ENCODE data around the gene PKN2. TPM values are rescaled to one million over a fixed set of nuclear protein-coding genes. Genes with fewer than 3 reads are reported as not detected.
A peak's percentile ranks its signal among the peaks of the same experiment; 100 is the strongest.

The PKN2 gene
- 26.1 to 34.4 TPM (median 29.8 TPM) in 3 replicates for total RNA-seq
- long read RNA-seq, full-length matches to known transcripts, result 6 of 13 reads
- long read RNA-seq, partial matches to known transcripts, result 3 of 13 reads
- long read RNA-seq, other reads (novel, unspliced or antisense), result 4 of 13 reads

GRCh38 chr1:88683541-88684481 is at the start of gene PKN2:
Gene PKN2 (plus strand): TSS chr1:88684273. CDS start chr1:88684581, 308 bp downstream.
- TF ChIP-seq CTCF (IDR thresholded peaks at IDR 0.05), result peak; percentile 62
- peak within 1 kb of the TSS; percentile 99 for H3K27ac Mint-ChIP-seq (ENCODE audit: unreplicated experiment)
- peaks cover 25% of the 10 kb centered on the region for H3K4me1 Mint-ChIP-seq (ENCODE audit: low read depth)
- H3K27me3 Mint-ChIP-seq (ENCODE audit: low read depth), result no peaks in the 10 kb centered on the region
- no peaks in the 10 kb centered on the region for H3K9me3 Mint-ChIP-seq (ENCODE audit: low read depth)
- no peaks in the 10 kb centered on the region for H3K36me3 Mint-ChIP-seq (ENCODE audit: low read depth)
- H3K4me3 Mint-ChIP-seq (ENCODE audit: unreplicated experiment), result peak within 1 kb of the TSS; percentile 96
- DNase-seq (ENCODE audit: low spot score), result peak; percentile 99

GRCh38 chr1:88634538-88634937 is 49.5 kb upstream of the PKN2 start:
- Mint-ChIP-seq H3K27me3 (ENCODE audit: low read depth) (peaks cover 14% of the 10 kb centered on the region), H3K4me1 (ENCODE audit: low read depth) (no peaks in the 10 kb centered on the region), H3K36me3 (ENCODE audit: low read depth) (peaks cover 1% of the 10 kb centered on the region), H3K27ac (ENCODE audit: unreplicated experiment) (no peak overlapping the region), H3K4me3 (ENCODE audit: unreplicated experiment) (no peak overlapping the region), H3K9me3 (ENCODE audit: low read depth) (peaks cover 27% of the 10 kb centered on the region)
- no peak for DNase-seq (ENCODE audit: low spot score)
- no peak for TF ChIP-seq CTCF (IDR thresholded peaks at IDR 0.05)

- no peak overlapping the region for H3K27ac Mint-ChIP-seq (ENCODE audit: unreplicated experiment)
- peaks cover 18% of the 10 kb centered on the region for H3K9me3 Mint-ChIP-seq (ENCODE audit: low read depth)
- H3K27me3 Mint-ChIP-seq (ENCODE audit: low read depth), result peaks cover 5% of the 10 kb centered on the region
- H3K36me3 Mint-ChIP-seq (ENCODE audit: low read depth), result peaks cover 1% of the 10 kb centered on the region
- no peak for TF ChIP-seq CTCF (IDR thresholded peaks at IDR 0.05)
- DNase-seq (ENCODE audit: low spot score), result no peak
- H3K4me3 Mint-ChIP-seq (ENCODE audit: unreplicated experiment), result no peak overlapping the region
- H3K4me1 Mint-ChIP-seq (ENCODE audit: low read depth), result no peaks in the 10 kb centered on the region
Observed at GRCh38 chr1:88640060-88640459, 44.0 kb upstream of the PKN2 start.

- Mint-ChIP-seq H3K27me3 (ENCODE audit: low read depth) (peaks cover 5% of the 10 kb centered on the region), H3K27ac (ENCODE audit: unreplicated experiment) (no peak overlapping the region), H3K4me3 (ENCODE audit: unreplicated experiment) (no peak overlapping the region), H3K9me3 (ENCODE audit: low read depth) (peaks cover 3% of the 10 kb centered on the region), H3K36me3 (ENCODE audit: low read depth) (no peaks in the 10 kb centered on the region), H3K4me1 (ENCODE audit: low read depth) (no peaks in the 10 kb centered on the region)
- no peak for DNase-seq (ENCODE audit: low spot score)
- no peak for TF ChIP-seq CTCF (IDR thresholded peaks at IDR 0.05)
Observed at GRCh38 chr1:88645886-88646285, 38.2 kb upstream of the PKN2 start.

- Mint-ChIP-seq H3K4me1 (ENCODE audit: low read depth) (no peaks in the 10 kb centered on the region), H3K9me3 (ENCODE audit: low read depth) (no peaks in the 10 kb centered on the region), H3K36me3 (ENCODE audit: low read depth) (no peaks in the 10 kb centered on the region), H3K27ac (ENCODE audit: unreplicated experiment) (no peak overlapping the region), H3K27me3 (ENCODE audit: low read depth) (peaks cover 1% of the 10 kb centered on the region), H3K4me3 (ENCODE audit: unreplicated experiment) (no peak overlapping the region)
- no peak for TF ChIP-seq CTCF (IDR thresholded peaks at IDR 0.05)
- no peak for DNase-seq (ENCODE audit: low spot score)
Observed at GRCh38 chr1:88646476-88647248, 37.4 kb upstream of the PKN2 start.
